Skin of body (tissue), 2 donors: ENCODE results near the gene TBP. TPM values are rescaled to one million over a fixed set of nuclear protein-coding genes. Genes with fewer than 3 reads are reported as not detected.
A peak's percentile ranks its signal among the peaks of the same experiment; 100 is the strongest.

Source experiments
- DNase-seq: peaks from one replicate; lab custom pipeline; 2025; lab: John Stamatoyannopoulos, UW
- total RNA-seq: library from RNA; depleted of rRNA; stranded (reverse); fragments of >200 nt; gene quantifications from one replicate; pipeline ENCODE4 v1.2.3, GENCODE V29; 2014

The TBP gene
- total RNA-seq, 1 donor from 2014 or later, result 10.2 TPM

DNA sequence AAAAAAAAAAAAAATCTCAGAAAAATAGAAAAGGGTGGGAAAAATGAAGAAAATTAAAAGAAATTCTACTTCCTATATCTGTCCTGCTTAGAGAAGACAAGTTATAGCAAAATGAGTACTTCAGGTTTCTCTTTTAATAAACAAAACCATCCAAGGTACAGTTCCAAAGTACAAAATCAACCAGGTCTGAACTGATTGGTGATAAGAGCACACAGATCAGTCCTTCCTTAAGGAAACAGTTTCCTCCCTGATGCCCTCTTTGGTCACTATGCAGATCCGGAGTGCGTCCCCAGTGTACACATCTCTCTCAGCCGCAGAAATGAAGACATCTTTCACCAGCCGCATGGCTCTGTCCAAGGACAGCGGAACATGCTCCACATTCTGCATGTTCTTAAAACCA is 19.2 kb upstream of the TBP start:
- no peak for DNase-seq

DNA sequence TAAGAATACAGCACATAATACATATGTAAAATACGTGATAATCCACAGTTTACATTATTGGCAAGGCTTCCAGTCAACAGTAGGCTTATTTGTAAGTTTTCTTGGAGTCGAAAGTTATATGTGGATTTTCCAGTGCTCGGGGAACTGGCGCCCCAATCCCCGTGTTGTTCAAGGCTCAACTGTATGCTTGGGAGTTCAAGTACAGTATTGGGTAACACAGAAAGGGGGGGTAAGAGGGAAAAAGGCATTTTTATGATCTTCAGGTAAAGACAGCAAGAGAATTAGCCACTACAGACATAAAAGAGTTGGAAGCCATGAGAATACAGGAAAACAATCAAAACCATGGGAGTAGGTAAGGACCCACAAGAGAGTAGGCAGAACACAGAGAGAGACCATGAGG is 17.5 kb upstream of the TBP start:
- no peak for DNase-seq

DNA sequence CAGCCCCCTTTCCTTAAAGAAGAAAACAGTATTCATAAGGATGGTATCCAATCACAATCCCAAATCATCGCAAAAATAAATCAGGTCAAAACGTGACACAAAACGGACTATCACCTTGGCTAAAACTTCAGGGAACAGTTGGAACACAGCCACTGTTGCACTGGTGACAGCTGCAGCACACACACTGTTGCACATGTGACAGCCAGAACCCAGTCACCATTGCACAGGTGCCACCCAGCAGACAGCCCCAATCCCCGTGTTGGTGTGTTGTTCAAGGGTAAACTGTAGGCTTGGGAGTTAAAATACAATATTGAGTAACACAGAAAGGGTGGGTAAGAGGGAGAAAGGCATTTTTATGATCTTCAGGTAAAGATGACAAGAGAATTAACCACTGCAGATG is 16.8 kb upstream of the TBP start:
- no peak for DNase-seq

DNA sequence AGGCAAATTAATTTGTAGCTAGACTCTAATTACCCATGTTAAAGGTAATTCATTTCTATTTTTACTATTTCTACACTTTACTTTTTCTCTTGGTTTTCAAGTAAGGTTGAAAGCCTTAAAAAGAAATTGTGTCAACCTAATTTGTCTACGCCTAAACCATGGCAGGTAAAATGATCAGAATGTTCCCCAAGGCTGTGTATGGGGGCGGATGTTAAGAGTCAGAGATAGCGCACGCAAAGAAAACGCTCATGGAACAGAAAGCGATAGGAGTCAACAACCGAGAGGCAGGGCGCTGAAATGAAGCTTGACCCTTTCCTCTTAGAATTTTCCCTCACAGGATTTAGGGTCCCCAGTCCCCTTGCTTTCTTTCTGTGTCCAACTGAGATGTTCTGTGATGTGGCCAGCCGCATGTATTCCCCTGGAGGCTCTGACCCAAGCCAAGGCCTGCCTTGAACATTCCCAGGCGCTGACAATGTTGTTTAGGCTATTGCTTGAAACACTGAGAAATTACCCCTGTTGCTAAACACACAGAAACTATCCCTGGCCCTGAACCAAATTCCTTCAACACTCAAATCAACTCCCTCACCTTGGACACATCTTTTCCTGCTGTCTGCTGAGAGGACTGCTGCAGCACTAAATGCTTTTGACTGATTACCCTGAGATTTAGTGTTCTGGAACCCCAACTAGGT is 12.0 kb upstream of the TBP start:
- DNase-seq, result no peak

DNA sequence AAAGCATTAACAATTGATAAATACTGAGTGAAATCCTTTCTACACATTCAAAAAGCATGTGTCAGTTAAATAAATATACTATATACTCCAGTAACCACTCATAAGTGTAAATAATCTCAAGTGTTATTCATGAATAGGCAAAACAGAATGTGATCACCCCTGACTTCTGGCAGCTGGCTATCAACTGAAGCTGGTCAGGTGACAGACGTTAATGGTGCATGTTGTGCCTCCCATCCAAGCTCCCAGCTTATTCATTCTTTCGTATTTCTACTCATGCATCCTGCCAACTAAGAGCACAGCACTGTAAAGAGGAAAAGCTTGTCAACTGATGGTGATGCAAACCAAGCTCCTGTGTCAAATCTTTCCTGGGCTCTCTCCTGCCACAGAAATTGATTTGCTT is 8.8 kb upstream of the TBP start:
- no peak for DNase-seq

DNA sequence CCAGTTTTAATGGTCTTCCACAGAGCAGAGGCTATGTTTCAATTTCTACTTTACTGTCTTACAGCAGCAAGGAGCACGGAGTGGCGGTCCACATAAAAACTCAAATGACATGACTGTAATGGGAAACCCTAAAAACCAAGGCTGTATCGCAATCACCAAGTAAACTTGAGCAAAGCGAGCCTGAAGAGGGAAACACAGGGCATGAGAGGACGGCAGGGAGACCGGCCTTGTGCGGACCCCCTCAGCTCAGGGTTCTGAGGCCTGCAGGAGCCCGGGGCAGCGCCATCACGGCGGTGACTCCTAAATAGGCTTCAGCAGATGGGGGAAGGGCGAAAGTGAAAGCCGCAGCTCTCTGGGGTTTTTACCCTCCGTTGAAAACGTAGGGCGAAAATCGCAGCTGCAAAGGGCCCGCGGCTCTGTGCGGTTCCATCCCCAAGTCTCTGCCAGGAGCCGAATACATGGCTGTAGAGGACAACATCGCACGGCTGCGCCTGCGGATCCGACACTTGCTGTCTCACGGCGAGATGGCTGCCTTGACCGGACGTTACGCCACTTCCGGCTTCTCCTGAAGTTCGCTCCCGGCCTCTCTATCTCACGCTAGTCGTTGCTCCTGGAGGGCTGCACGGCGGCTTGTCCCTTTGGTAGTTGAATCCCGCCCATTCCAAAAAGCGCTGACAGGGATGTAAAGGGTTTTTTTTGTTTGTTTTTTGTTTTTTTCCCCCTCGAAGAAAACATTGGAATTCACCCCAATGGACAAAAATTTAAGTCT is 1.2 kb upstream of the TBP start, which contains the start of gene PSMB1:
Gene PSMB1, minus strand, starts transcription at position 543 of the 769 bp plus-strand sequence. Its CDS starts 65 bp downstream, at position 478.
- DNase-seq, result peak; percentile 95

DNA sequence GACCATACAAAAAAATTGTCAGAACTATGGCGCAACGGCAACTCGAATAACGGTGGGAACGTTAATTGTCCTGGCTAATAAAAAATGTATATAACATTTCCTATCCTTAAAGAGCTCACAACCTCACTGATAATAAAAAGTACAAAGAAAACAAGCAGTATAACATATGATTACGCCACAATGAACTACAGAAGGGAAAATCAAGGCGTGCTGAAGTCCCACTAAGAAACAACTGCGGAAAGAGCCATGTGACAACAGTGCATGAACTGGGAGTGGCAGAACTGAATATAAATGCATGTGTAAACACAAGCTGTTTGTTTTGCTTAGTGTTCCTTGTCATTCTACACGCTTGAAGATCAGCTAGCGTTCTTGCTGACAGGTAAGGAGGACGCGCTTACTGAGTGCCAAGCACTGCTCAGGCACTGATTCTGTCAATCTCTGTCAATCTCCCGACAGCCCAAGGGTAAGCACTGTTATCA is 596 bp upstream of the TBP start:
- DNase-seq, result peak; percentile 96

DNA sequence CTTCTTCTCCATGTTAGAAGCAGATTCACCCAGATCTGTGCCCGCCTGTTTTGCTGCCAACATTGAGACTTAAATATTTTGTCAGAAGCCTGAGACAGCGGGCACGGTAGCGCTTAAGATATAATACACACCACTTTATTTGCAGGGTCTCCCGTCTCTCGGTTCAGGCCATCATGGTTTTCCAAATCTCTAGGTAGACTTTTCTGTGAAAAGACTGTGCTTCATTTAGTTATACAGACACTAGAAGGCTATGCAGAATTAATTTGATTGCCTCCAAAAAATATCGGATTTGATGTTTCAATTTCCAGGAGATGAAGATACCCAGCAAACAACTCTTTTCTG is 598 bp downstream of the TBP start:
- DNase-seq, result no peak

DNA sequence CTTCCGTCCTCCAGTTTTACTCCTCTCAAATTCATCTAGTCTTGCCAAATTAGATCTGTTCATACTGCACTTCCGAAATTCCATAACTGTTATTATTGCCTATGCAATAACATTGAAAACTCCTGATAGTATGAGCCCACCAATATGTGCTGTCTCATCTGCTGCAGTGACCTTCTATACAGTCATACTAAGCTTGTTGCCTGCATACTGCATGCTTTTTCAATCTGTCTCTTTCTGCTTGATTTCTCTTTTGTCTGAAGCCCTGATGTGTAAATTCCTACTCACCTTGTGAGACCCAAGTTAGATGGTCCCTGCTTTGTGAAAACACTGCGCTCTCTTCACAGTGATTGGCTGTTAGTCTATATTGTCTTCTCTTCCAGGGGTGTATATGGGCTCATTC is 1.1 kb downstream of the TBP start:
- no peak for DNase-seq

DNA sequence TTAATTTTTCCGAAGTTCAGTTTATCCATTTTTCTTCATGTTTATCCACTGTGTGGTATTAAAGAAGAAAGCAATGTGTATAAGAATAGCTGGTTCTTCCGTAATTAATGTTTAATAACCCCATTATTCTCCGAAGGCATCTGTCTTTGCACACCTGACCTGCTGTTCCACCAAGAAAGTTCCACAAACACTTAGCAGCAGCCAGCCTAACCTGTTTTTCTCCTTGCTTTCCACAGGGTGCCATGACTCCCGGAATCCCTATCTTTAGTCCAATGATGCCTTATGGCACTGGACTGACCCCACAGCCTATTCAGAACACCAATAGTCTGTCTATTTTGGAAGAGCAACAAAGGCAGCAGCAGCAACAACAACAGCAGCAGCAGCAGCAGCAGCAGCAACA is 7.4 kb downstream of the TBP start:
- DNase-seq, result no peak

DNA sequence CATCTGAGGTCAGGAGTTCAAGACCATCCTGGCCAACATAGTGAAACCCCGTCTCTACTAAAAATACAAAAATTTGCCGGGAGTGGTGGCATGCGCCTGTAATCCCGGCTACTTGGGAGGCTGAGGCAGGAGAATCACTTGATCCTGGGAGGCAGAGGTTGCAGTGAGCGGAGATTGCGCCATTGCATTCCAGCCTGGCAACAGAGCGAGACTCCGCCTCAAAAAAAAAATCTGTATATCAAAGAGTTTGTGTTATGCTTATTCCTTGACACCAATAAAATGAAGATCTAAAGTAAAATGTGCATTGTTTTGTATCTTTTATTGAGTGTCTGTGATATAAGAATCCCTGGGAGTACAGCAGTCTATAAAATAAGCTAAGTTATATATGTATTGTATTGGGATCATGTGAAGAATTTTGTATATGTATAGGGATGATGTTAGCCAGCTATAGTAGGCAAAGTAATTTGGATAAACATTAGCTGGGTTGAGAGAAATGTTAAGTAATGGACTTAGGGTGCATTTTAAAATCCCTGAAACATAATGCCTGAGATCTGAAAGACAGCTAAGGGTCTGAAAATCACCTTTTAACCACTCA is 10.9 kb downstream of the TBP start:
- no peak for DNase-seq

DNA sequence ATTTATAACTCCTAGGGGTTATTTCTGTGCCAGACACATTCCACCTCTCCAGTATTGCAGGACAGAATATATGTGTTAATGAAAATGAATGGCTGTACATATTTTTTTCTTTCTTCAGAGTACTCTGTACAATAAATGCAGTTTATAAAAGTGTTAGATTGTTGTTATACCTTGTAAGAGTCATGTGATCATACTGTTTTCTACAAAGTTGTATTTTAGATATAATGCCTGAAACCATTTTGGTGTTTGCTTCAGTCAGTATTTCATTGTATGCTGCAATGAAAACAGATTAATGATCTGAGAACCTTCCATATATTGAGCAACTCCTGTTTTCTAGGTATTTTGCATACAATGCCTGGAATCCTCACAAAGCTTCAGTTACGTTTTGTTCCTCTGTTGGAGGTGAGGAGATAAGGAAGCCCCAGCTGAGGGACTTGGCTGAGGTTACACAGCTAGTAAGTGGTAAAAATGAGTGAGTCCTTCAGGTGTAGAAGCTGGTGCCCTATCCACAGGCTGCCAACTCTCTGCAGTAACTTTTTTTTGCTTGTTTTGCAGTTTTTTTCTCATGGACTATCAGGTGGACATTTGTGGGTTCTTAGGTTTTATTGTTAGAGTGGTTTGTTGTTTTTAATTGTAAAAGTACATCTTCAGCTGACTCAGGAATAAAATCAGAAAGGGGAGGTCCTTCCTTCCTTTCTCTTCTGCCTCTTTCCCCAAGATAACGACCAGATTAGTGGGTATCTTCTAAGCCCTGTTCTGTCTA is 18.7 kb downstream of the TBP start:
- no peak for DNase-seq

DNA sequence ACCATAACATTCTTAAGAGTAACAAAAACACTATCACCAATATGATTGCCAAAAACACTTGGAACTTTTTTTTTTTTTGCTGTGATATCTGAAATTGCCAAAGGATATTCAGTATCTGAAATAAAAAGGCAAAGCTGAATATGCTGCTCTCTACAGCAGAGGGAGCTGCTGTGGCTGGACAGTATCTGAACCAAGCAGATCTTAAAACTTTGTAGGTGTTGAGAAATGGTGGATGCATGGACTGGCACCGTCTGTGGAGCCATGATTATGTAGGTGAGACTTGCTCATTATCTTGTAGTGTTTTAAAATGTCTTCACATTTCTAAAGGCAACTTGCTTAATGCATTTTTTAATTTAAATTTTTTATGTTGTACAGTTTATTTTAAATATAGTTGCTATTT is 21.1 kb downstream of the TBP start:
- DNase-seq, result no peak

DNA sequence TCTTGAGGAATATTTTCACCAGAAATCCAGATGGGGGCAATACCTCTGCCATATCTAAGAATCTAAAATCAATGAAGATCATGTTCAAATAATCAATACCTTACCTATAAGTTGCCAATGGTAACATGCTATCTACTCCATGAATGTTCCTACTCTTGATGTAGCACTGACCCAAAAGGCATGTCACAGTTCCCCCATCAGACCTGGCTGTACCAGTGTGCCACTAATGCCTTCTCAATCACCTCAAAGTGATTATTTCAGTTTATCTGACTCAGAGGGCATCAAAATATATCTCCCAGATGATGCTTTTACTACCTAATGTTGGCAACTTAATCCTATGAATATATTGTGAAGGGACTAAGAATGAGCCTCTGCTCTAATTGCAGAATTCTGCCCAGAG is 24.7 kb downstream of the TBP start:
- no peak for DNase-seq

DNA sequence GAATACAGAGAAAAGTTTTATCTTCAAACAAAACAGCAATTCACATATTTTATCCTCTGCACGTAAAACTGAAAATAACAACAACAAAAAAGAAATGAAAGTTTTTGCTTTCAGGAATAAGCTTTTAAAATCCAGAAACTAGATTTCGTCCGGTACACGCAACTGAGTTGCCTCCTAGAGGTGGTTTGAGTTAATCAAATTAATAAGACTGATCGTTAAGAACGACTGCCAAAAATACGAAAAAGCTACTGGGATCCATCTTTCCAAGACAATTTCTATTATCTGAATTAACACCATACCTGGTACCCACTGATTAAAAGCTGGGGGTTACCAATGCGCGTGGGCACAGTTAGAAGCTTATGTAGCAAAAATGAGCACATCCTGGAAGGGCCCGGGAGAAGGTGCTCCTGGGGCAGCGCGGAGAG is 29.6 kb downstream of the TBP start:
- DNase-seq, result no peak

DNA sequence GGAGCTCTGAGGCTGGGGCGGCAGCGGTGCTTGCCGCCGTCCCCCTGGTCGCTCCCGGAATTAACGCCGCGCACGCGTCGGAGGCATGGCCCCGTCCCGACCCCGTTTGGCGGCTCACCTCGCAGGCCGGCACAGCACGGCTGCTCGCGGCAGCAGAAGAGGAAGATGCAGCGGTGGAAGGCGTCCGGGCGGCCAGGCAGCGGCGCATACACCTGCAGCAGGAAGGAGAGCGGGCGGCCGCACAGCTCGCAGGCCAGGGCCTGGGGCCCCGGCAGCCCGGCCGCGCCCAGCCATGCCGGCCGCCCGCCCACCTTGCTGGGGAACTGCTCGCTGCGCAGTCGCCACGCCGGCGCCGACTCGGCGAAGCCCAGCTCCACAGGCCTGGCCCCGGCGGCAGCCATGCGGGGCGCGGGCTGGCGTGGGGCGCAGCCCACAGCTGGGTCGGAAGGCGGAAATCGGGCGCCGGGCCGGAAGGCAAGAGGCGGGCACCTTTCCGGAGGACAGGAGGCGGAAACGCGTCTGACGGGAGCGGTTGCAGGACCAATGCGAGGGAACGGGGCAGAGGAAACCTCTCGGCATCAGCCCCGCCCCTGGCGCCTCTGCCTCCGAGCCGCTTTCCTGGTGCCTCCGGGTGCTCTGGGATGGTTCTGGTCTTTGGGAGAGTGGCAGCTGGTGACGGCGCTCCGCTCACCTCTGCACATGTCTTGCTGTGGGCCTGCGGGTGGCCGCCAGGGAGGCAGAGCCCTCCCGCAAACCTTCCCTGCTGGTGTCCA is 30.2 kb downstream of the TBP start, which contains the start of gene PDCD2:
Gene PDCD2, minus strand, starts transcription at position 457 of the 773 bp plus-strand sequence. Its CDS starts 56 bp downstream, at position 401.
- peak; percentile 92 for DNase-seq

DNA sequence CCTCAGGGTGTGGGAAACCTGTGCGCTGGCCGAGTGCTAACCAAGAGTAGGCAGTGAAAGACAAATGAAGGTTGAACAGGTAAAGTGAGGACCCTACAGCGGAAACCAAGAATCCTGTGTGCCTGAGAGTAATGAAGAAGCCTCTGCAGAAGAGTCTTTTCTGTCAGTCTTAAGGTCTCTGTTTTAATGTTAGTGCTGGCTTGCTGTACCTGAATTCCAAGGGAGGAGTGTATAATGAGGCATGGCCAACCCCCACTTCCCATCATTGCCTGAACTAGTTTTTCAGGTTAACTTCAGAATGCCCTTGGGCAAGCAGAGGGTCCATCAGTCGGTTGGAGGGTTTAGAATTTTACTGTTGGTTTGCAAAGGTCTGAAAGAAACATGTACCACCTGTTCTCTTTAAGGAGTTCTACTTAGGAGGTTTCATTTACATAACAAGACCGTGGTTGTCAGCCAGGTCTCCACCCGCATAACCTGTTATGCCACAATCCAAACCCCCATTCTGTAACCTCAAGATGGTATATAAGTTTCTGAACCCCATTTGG is 30.9 kb downstream of the TBP start:
- DNase-seq, result no peak

DNA sequence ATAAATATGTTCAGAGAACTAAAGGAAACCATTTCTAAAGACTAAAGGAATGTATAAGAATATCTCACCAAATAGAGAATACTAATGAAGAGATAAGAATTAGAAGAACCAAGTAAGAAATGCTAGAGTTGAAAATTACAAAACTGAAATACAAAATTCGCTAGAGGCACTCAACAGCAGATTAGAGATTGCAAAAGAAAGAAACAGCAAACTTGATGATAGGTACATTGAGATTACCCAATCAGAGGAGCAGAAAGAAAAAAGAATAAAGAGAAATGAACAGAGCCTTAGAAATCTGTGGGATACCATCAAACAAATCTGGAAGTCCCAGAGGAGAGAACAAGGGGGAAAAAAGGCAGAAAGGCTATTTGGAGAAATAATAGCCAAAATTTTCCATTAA is 36.6 kb downstream of the TBP start:
- DNase-seq, result no peak

DNA sequence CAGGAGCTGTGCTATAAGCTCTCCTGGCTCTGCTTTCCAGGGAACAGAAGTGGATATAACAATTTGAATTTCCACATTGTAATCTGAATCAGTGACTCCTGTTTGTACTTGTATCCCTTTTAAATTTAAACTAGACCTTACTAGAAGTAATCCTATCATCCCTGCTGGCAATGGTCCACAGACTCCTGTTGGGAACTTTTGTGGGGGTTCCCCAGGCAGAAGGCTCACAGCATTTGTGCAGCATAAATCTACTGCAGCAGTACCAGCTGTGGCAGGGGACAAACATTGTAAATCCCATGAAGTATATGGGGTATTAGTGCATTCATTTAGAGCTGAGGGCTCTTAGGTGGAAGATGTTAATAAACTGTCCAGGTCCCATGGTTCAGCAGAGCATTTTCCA is 42.3 kb downstream of the TBP start:
- no peak for DNase-seq

DNA sequence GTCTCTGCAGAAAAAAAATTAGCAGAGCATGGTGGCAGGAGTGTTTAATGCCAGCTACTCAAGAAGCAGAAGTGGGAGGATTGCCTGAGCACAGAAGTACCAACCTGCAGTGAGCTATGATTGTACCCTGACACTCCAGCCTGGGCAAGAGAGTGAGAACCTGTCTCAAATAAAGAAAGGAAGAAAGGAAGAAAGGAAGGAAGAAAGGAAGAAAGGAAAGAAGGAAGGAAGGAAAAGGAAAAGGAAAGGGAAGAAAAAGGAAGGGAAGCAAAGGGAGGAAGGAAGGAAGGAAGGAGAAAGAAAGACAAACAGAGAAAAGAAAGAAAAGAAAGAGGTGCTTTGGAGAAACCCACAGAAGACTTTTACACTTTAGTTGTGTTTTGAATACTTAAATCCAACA is 43.1 kb downstream of the TBP start:
- DNase-seq, result no peak
